GM19193 (cell line): Measurements from ENCODE around the gene NKD2.

Source experiments
- POLR2A ChIP-seq: IDR thresholded peaks from 4 replicates; pipeline ENCODE4 v1.6.1; 2011; ENCODE audit not compliant: insufficient read depth, insufficient read length; ENCODE audit errors: extremely low read depth

NKD2 gene

GRCh38 chr5:1012900-1013237 lies 4.3 kb downstream of the NKD2 start:
- TF ChIP-seq POLR2A: no peak

- TF ChIP-seq POLR2A: no peak
Observed at GRCh38 chr5:1013238-1013947, 4.8 kb downstream of the NKD2 start.

GRCh38 chr5:1013948-1014301 lies 5.3 kb downstream of the NKD2 start:
- TF ChIP-seq POLR2A: no peak

GRCh38 chr5:1014346-1014745 lies 5.7 kb downstream of the NKD2 start:
- no peak for TF ChIP-seq POLR2A

- no peak for TF ChIP-seq POLR2A
Observed at GRCh38 chr5:1014781-1015221, 6.2 kb downstream of the NKD2 start.

- no peak for TF ChIP-seq POLR2A
Observed at GRCh38 chr5:1015507-1015906, 6.9 kb downstream of the NKD2 start.

GRCh38 chr5:1016036-1016435 lies 7.4 kb downstream of the NKD2 start:
- no peak for TF ChIP-seq POLR2A

- no peak for TF ChIP-seq POLR2A
Observed at GRCh38 chr5:1016476-1016875, 7.9 kb downstream of the NKD2 start.

GRCh38 chr5:1017056-1017455 lies 8.5 kb downstream of the NKD2 start:
- no peak for TF ChIP-seq POLR2A

- TF ChIP-seq POLR2A: no peak
Observed at GRCh38 chr5:1017691-1018455, 9.3 kb downstream of the NKD2 start.

GRCh38 chr5:1018596-1018995 lies 10.0 kb downstream of the NKD2 start:
- TF ChIP-seq POLR2A: no peak

GRCh38 chr5:1019001-1019905 lies 10.7 kb downstream of the NKD2 start:
- TF ChIP-seq POLR2A: no peak

- no peak for TF ChIP-seq POLR2A
Observed at GRCh38 chr5:1020452-1020961, 11.9 kb downstream of the NKD2 start.

GRCh38 chr5:1021136-1021968 lies 12.8 kb downstream of the NKD2 start:
- TF ChIP-seq POLR2A: no peak
